ENCODE measurements around the gene ENTPD2.
"Not testable (repeated sequence)": the region's sequence is repeated elsewhere in the genome, so short reads cannot be mapped to it uniquely, and the experiment has no call there.

The ENTPD2 gene

DNA sequence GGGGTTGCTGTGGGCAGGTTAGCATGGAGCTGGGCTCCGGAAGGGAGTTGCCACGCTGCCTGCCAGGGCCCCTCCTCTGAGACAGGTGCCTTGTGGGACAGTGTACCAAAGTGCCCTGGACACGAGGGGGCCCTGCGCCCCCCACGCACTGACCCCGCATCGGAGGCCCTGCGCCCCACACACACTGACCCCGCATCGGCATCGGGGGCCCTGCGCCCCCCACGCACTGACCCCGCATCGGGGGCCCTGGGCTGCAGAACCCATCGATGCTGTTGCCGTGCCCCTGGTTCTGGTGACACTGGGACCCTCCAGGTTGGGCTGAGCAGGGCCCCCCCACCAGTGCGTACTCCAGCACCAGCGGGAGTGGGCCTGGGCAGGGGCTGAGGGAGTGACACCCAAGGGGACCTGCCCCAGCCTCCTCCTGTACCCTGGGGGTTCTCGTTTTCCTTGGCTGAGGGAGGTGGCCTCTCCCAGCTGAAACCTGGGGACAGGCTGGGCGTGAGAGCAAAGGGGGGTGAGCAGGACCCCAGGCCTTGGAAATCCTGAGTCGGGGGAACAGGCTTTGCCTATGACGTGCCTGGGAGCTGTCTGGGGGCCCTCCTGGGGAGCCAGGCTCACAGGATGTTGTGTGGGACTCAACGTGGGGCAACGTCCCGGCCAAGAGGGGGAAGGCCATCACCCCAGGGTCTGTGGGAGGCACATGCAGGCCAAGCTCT is 9.6 kb upstream of the ENTPD2 start:
- no peak for DNase-seq

DNA sequence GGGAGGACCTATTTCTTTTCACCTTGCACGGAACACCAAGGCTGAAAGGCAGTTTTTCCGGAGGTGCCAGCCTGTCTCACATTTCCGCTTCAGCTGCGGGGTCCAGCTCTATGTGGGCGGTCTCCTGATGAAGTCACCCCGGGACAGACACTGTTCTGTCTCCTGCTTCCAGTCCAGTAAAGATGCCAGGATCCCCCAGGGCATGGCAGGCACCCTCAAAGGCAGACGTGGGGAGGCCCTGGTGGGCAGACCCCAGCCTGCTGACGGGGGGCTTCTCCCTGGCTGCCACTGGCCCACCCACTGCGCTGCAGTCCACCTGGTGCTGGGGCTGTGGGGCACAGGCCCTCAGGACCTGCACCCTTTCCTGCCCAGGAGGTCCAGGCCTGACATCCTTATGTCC is 8.9 kb upstream of the ENTPD2 start:
- not testable (repeated sequence) for DNase-seq

DNA sequence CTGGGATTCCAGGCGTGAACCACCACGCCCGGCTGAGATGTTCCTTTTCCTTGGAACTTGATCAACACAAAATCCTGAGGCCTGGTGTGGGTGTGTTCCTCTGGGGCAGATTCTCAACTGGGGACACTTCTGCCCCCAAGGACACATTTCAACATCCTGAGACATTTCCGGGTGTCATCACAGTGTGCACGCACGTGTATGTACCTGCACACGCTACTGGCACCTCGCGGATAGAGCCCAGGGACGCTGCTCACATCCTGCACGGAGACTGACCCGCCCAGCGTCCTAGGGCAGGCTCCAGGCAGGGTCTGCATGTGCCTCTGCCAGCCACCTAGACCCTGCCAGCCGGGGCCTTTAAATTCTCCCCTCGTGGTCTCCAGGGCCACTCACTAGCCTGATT is 8.5 kb upstream of the ENTPD2 start:
- DNase-seq, result no peak

- DNase-seq, result no peak
Observed at GRCh38 chr9:137058521-137059234, 4.8 kb upstream of the ENTPD2 start.

GRCh38 chr9:137057545-137057944 is 3.7 kb upstream of the ENTPD2 start:
- DNase-seq, result no peak

- DNase-seq, result no peak
Observed at GRCh38 chr9:137056739-137057415, 3.0 kb upstream of the ENTPD2 start.

- DNase-seq, result no peak
Observed at GRCh38 chr9:137055385-137056364, 1.8 kb upstream of the ENTPD2 start.

DNA sequence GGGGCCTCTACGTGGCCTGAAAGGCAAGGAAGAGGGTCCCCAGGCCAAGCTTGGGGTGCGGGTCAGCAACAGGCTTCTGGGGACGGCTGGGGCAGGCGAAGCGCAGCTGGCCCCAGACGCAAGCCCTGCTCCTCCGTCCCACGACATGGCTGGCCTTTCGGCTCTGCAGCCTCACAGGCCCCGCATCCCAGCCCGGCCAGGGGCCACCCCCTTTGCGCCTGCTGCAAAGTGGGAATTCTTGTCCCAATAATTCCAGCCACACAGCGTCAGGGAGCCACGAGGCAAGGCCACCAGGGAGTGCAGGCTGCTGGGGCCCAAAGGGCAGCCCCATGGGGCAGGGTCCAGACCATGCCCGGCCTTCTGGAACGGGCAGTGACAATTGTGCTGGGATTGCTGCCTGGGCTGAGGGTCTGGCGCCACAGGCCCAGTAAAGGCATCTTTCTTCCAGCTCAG is 1.1 kb upstream of the ENTPD2 start:
- no peak for DNase-seq

- no peak for DNase-seq
Observed at GRCh38 chr9:137052998-137053943, 590 bp downstream of the ENTPD2 start.

DNA sequence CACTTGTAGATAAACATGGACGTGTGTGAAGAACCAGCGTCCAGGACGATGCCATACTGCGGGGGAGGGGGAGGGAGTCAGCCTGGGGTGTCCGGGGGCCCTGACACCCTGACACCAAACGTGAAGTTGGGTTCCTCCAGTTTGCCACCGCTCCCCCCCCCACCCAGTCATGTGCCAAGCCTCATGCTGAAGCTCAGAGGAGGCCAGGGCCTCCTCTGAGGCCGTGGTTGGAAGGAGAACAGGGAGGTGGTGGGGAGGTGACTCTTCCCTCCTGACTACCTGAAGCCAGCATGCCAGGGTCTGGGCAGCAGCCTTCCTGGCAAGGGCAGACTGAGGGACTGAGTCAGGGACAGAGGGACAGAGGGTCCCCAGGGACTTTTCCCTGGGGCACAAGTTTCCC is 1.6 kb downstream of the ENTPD2 start:
- DNase-seq, result no peak

DNA sequence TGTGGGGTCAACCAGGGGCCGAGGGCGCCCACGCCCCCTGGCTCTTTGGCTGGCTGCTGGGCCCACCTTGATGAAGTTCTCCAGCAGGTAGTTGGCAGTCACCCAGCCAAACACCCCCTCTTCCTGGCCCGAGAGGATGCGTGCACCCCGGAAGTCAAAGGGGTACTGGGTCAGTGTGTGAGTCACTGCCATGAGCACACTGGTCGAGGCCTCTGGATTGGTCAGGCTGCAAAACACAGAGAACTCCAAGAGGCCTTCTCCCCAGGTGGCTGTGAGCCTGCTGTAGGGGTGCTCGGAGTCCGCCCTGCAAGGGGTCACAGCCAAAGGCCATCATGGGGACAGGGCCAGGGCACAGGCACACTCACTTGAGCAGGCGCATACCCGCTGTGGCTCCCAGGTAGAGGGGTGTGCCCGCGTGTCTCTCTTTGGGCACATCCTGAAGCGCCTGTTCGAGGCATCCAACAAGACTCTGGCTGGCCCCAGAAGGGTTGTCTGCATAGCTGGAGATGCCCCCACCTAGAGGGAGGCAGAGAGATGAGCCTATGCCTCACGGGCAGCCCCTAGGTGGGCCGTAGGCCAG is 2.6 kb downstream of the ENTPD2 start:
- DNase-seq, result no peak

- no peak for DNase-seq
Observed at GRCh38 chr9:137050570-137050969, 3.3 kb downstream of the ENTPD2 start.

DNA sequence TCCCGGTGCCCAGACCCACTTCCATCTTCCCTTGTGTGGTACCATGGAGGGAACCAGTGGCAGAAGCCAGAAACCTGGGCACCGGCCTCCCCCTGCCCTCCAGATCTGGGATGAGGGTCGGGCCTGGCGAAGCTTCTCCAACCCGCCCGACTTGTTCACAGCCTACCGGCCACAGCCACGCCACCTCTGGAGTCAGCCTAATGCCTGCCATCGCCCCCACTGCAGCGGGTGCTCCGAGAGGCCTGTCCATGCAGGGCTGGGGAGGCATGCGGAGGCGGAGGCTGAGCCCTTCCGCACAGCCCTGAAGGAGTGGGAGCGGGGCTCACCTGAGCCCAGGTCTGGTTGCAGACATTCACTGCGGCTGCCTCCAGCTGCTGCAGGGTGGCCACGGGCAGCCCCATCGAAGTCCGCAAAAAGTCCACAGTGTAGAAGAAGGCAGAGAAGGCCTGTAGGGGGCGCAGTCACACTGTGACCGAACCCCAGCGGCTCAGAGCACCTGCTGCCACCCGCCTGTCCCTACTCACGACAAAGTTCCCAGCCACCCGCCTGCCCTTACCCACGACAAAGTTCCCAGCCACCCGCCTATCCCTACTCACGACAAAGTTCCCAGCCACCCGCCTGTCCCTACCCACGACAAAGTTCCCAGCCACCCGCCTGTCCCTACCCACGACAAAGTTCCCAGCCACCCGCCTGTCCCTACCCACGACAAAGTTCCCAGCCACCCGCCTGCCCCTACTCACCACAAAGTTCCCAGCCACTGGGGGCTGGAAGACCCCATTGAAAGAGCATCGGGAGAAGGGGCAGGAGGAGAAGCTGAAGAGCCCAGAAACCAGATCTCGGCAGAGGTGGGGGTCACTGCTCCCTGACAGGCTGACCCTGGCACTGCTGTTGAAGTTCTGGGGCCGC is 4.1 kb downstream of the ENTPD2 start:
- DNase-seq, result no peak

- no peak for DNase-seq
Observed at GRCh38 chr9:137048655-137049543, 5.0 kb downstream of the ENTPD2 start.

DNA sequence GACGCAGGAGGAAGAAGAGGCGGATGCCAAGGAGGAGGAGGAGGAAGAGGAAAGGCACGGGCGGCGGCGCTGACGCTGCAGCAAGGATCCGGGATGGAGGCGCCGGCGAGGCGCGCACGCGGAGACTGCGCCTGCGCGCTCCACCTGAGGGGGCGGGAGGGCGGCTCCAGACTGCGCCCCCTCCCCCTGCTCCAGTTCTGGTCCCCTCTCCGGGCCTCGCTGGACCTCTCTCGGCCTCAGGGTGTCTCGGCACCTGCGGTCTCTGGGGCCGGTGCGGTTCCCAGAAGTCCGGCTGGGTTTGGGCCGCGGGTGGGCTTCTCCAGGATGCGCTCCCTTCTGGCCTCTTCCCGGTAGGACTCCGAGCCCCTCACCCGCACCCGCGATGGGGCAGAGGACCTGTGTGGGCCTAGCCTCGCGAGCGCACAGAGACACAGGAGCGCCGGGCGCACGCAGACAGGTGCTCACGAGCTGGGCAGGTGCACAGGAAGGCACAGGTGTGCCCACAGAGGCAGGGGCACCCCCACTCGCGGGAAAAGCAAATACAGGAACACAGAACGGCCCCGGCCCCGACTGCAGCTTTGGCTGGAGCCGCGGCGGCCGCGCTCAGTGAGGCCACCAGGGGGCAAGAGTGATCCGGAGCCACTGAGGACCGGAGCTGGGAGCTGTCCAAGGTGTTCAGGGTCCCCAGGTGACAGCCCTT is 7.6 kb downstream of the ENTPD2 start, which contains the start of gene NPDC1:
NPDC1 (minus strand) TSS at position 90 of the 700 bp plus-strand sequence. CDS start 188 bp downstream, outside the sequence.
- no peak for DNase-seq

GRCh38 chr9:137045294-137046087 is 8.4 kb downstream of the ENTPD2 start:
- DNase-seq, result no peak

- no peak for DNase-seq
Observed at GRCh38 chr9:137044502-137045177, 9.2 kb downstream of the ENTPD2 start.

Measured in GOT3 (cell line).